Liver (tissue), 9 donors: ENCODE data around the gene SRRM3. TPM values are rescaled to one million over a fixed set of nuclear protein-coding genes. Genes with fewer than 3 reads are reported as not detected.

Experiments used
- DNase-seq: peaks from one replicate; pipeline ENCODE4 v3.0.0-alpha.2; 2017; ENCODE audit warnings: low spot score
- H3K27ac ChIP-seq, 2 donors: one replicate each; pipeline ENCODE4 v1.7.0; 2013; ENCODE audit warnings: inconsistent platforms in 2 of 2, low read length in 2 of 2, control low read depth in 1 of 2, low read depth in 1 of 2, mild to moderate bottlenecking in 1 of 2
- H3K27me3 ChIP-seq, 4 donors: one replicate each; pipeline versions ENCODE4 v1.6.1 to v1.7.0; 2013; ENCODE audit warnings: low read length in 3 of 4, inconsistent platforms in 1 of 4, mild to moderate bottlenecking in 1 of 4, moderate library complexity in 1 of 4; ENCODE audit not compliant: control insufficient read depth in 4 of 4, insufficient read depth in 4 of 4
- H3K36me3 ChIP-seq, 4 donors: one replicate each; pipeline versions ENCODE4 v1.6.1 to v1.7.0; 2013; ENCODE audit warnings: low read length in 3 of 4, mild to moderate bottlenecking in 3 of 4, low read depth in 1 of 4, moderate library complexity in 1 of 4; ENCODE audit not compliant: control insufficient read depth in 4 of 4, insufficient read depth in 3 of 4
- H3K4me1 ChIP-seq, 4 donors: one replicate each; pipeline versions ENCODE4 v1.6.1 to v1.7.0; 2013; ENCODE audit warnings: low read length in 3 of 4, mild to moderate bottlenecking in 3 of 4, moderate library complexity in 1 of 4; ENCODE audit not compliant: control insufficient read depth in 4 of 4, insufficient read depth in 4 of 4
- H3K4me3 ChIP-seq, 3 donors: one replicate each; pipeline versions ENCODE4 v1.6.1 to v1.7.0; 2013; ENCODE audit warnings: low read length in 3 of 3, control low read depth in 1 of 3, low read depth in 1 of 3, mild to moderate bottlenecking in 1 of 3
- H3K9ac ChIP-seq, 2 donors: one replicate each; pipeline ENCODE4 v1.7.0; 2013; ENCODE audit warnings: low read length in 2 of 2, mild to moderate bottlenecking in 2 of 2, moderate library complexity in 2 of 2, control low read depth in 1 of 2, low read depth in 1 of 2
- H3K9me3 ChIP-seq, 4 donors: one replicate each; pipeline versions ENCODE4 v1.6.1 to v1.7.0; 2013; ENCODE audit warnings: low read length in 3 of 4; ENCODE audit not compliant: control insufficient read depth in 4 of 4
- ATF3 ChIP-seq: IDR thresholded peaks from 2 replicates; pipeline ENCODE4 v1.6.1; 2016; ENCODE audit warnings: antibody characterized with exemption
- CTCF ChIP-seq: fragments of 150-350 bp; IDR thresholded peaks from 2 replicates; pipeline ENCODE4 v1.5.1; 2017; ENCODE audit warnings: improper control_type of control experiment, low read depth, low read length; ENCODE audit not compliant: missing input control
- EGR1 ChIP-seq, 2 donors: IDR thresholded peaks; 2 replicates each; pipeline ENCODE4 v1.6.1; 2016 to 2018; ENCODE audit warnings: antibody characterized with exemption in 2 of 2, low read depth in 2 of 2
- FOXA1 ChIP-seq: IDR thresholded peaks from 2 replicates; pipeline ENCODE4 v1.6.1; 2016; ENCODE audit warnings: antibody characterized with exemption
- FOXA2 ChIP-seq: IDR thresholded peaks from 2 replicates; pipeline ENCODE4 v1.6.1; 2016; ENCODE audit warnings: antibody characterized with exemption
- GABPA ChIP-seq, 2 donors: IDR thresholded peaks in 1 of 2; conservative IDR thresholded peaks in 1 of 2; 2 replicates each; pipeline ENCODE4 v1.6.1; 2016; ENCODE audit warnings: antibody characterized with exemption in 2 of 2, mild to moderate bottlenecking in 1 of 2, moderate library complexity in 1 of 2
- HNF4A ChIP-seq, 2 donors: conservative IDR thresholded peaks; 2 replicates each; pipeline ENCODE4 v1.6.1; 2016; ENCODE audit warnings: antibody characterized with exemption in 2 of 2, mild to moderate bottlenecking in 2 of 2
- HNF4G ChIP-seq: IDR thresholded peaks from 2 replicates; pipeline ENCODE4 v1.6.1; 2016; ENCODE audit warnings: antibody characterized with exemption
- JUND ChIP-seq, 2 donors: IDR thresholded peaks; 2 replicates each; pipeline ENCODE4 v1.6.1; 2016; ENCODE audit warnings: antibody characterized with exemption in 2 of 2
- NR2F2 ChIP-seq: IDR thresholded peaks from 2 replicates; pipeline ENCODE4 v1.6.1; 2016; ENCODE audit warnings: antibody characterized with exemption
- RAD21 ChIP-seq, 2 donors: IDR thresholded peaks; 2 replicates each; pipeline ENCODE4 v1.6.1; 2016; ENCODE audit warnings: antibody characterized with exemption in 2 of 2, mild to moderate bottlenecking in 2 of 2
- REST ChIP-seq: IDR thresholded peaks from 2 replicates; pipeline ENCODE4 v1.6.1; 2016; ENCODE audit warnings: antibody characterized with exemption, mild to moderate bottlenecking
- RXRA ChIP-seq, 2 donors: IDR thresholded peaks; 2 replicates each; pipeline ENCODE4 v1.6.1; 2017 to 2018; ENCODE audit warnings: antibody characterized with exemption in 2 of 2, mild to moderate bottlenecking in 1 of 2
- SP1 ChIP-seq: IDR thresholded peaks from 2 replicates; pipeline ENCODE4 v1.6.1; 2018; ENCODE audit warnings: antibody characterized with exemption, mild to moderate bottlenecking
- TAF1 ChIP-seq: conservative IDR thresholded peaks from 2 replicates; pipeline ENCODE4 v1.6.1; 2016; ENCODE audit warnings: antibody characterized with exemption, mild to moderate bottlenecking
- YY1 ChIP-seq: IDR thresholded peaks from 2 replicates; pipeline ENCODE4 v1.6.1; 2016; ENCODE audit warnings: antibody characterized with exemption, mild to moderate bottlenecking
- ZBTB33 ChIP-seq: IDR thresholded peaks from 2 replicates; pipeline ENCODE4 v1.6.1; 2016; ENCODE audit warnings: antibody characterized with exemption
- WGBS: extraction: QIAGEN DNeasy Blood & Tissue Kit; methylation state at CpG from one replicate; pipeline ENCODE4 v1.1.7; 2013; 5-methylcytosine and 5-hydroxymethylcytosine counted together
- polyA plus RNA-seq, 2 donors: library from polyadenylated mRNA; stranded (reverse) in 1 of 2; unstranded in 1 of 2; fragments of 200-250 nt in 1 of 2; fragments of >200 nt in 1 of 2; fragmentation: Nextera tagmentation in 1 of 2; extraction: Ambion mirVana in 1 of 2; gene quantifications; one replicate each; pipeline versions ENCODE4 v1.2.1 to v1.2.3, GENCODE V29; 2013 to 2015
- total RNA-seq, 2 donors: library from RNA; depleted of rRNA; stranded (reverse); fragments of >200 nt; gene quantifications; one replicate each; pipeline ENCODE4 v1.2.3, GENCODE V29; 2014
- donor health status: healthy.
- donor health status: healthy.
- donor health status: healthy.
- donor health status: healthy.
- donor health status: healthy.

Gene SRRM3
- total and polyA plus RNA-seq, 4 donors = 0.08 to 0.16 TPM; not detected in 2

GRCh38 chr7:76236224-76236623, 34.5 kb downstream of the SRRM3 start:
- H3K36me3 ChIP-seq = no peaks in the 10 kb centered on the region
- WGBS = 58% methylated on average over 8 of the region's 8 CpGs
- no peak overlapping the region for H3K4me3 ChIP-seq
- H3K4me1 ChIP-seq = peaks cover 0 to 2% (median 0%) of the 10 kb centered on the region in 4 donors
- peaks cover 0 to 15% (median 4%) of the 10 kb centered on the region in 4 donors for H3K27me3 ChIP-seq
- H3K9ac ChIP-seq = no peak overlapping the region
- H3K27ac ChIP-seq = no peak overlapping the region
- TF ChIP-seq FOXA2 = no peak
- TF ChIP-seq HNF4G = no peak
- no peak for TF ChIP-seq TAF1
- TF ChIP-seq FOXA1 = no peak
- no peak for TF ChIP-seq CTCF
- no peak for TF ChIP-seq SP1
- TF ChIP-seq EGR1 (IDR thresholded peaks at IDR 0.05; ENCODE audit: low read depth in 2 of 2) = no peak
- no peak for TF ChIP-seq YY1
- no peak for TF ChIP-seq RAD21 (IDR thresholded peaks at IDR 0.05)
- TF ChIP-seq ATF3 = no peak
- TF ChIP-seq GABPA (IDR thresholded peaks at IDR 0.05 in 1 of 2, conservative IDR thresholded peaks at IDR 0.05 in 1 of 2) = no peak
- DNase-seq = no peak
- H3K9me3 ChIP-seq = no peaks in the 10 kb centered on the region

- H3K4me3 ChIP-seq = no peak overlapping the region
- TF ChIP-seq ZBTB33 (no peak), HNF4A (conservative IDR thresholded peaks at IDR 0.05) (no peak)
- peaks cover 0 to 2% (median 0%) of the 10 kb centered on the region in 4 donors for H3K4me1 ChIP-seq
- no peak for DNase-seq
- no peaks in the 10 kb centered on the region for H3K9me3 ChIP-seq
- H3K9ac ChIP-seq = no peak overlapping the region
- no peaks in the 10 kb centered on the region for H3K36me3 ChIP-seq
- H3K27me3 ChIP-seq = peaks cover 0 to 8% (median 2%) of the 10 kb centered on the region in 4 donors
- no peak overlapping the region for H3K27ac ChIP-seq
- 41% methylated on average over 12 of the region's 12 CpGs for WGBS
Measured at GRCh38 chr7:76238326-76238725, 36.6 kb downstream of the SRRM3 start.

GRCh38 chr7:76241141-76241540, 39.4 kb downstream of the SRRM3 start:
- no peak for DNase-seq
- H3K9me3 ChIP-seq = no peaks in the 10 kb centered on the region
- TF ChIP-seq FOXA1 (no peak), REST (no peak), TAF1 (no peak), SP1 (no peak), HNF4A (conservative IDR thresholded peaks at IDR 0.05) (no peak), ATF3 (no peak), RXRA (IDR thresholded peaks at IDR 0.05) (no peak), HNF4G (no peak), ZBTB33 (no peak), NR2F2 (no peak), JUND (IDR thresholded peaks at IDR 0.05) (no peak), YY1 (no peak), FOXA2 (no peak)
- H3K9ac ChIP-seq = no peak overlapping the region
- H3K36me3 ChIP-seq = no peaks in the 10 kb centered on the region
- peaks cover 0 to 3% (median 1%) of the 10 kb centered on the region in 4 donors for H3K27me3 ChIP-seq
- no peaks in the 10 kb centered on the region for H3K4me1 ChIP-seq
- H3K27ac ChIP-seq = no peak overlapping the region
- 91% methylated on average over 5 of the region's 5 CpGs for WGBS
- H3K4me3 ChIP-seq = no peak overlapping the region
